Left kidney (tissue), 8 donors: ENCODE results near the gene AXIN2. TPM values are rescaled to one million over a fixed set of nuclear protein-coding genes. Genes with fewer than 3 reads are reported as not detected.

Source experiments
- DNase-seq: peaks from one replicate; pipeline ENCODE4 v3.0.0-alpha.2; 2013
- long read RNA-seq, 8 donors: transcript quantifications; one replicate each; lab custom pipeline, GENCODE V29; 2026
- polyA plus RNA-seq: library from polyadenylated mRNA; unstranded; fragments of 120-200 nt; gene quantifications from one replicate; pipeline ENCODE4 v1.2.1, GENCODE V29; 2013; ENCODE audit not compliant: insufficient read length

AXIN2 gene, protein sequence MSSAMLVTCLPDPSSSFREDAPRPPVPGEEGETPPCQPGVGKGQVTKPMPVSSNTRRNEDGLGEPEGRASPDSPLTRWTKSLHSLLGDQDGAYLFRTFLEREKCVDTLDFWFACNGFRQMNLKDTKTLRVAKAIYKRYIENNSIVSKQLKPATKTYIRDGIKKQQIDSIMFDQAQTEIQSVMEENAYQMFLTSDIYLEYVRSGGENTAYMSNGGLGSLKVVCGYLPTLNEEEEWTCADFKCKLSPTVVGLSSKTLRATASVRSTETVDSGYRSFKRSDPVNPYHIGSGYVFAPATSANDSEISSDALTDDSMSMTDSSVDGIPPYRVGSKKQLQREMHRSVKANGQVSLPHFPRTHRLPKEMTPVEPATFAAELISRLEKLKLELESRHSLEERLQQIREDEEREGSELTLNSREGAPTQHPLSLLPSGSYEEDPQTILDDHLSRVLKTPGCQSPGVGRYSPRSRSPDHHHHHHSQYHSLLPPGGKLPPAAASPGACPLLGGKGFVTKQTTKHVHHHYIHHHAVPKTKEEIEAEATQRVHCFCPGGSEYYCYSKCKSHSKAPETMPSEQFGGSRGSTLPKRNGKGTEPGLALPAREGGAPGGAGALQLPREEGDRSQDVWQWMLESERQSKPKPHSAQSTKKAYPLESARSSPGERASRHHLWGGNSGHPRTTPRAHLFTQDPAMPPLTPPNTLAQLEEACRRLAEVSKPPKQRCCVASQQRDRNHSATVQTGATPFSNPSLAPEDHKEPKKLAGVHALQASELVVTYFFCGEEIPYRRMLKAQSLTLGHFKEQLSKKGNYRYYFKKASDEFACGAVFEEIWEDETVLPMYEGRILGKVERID
- polyA plus RNA-seq, result 23.2 TPM
- long read RNA-seq, donor 1, partial matches to known transcripts, result 0 of 2 reads
- long read RNA-seq, donor 1, other reads (novel, unspliced or antisense), result 0 of 2 reads
- long read RNA-seq, donor 2, partial matches to known transcripts, result 0 of 3 reads
- long read RNA-seq, donor 2, other reads (novel, unspliced or antisense), result 0 of 3 reads
- long read RNA-seq, donor 3, result 0 reads
- long read RNA-seq, donor 4, result 0 reads
- long read RNA-seq, donor 5, full-length matches to known transcripts, result 3 of 3 reads
- long read RNA-seq, donor 5, partial matches to known transcripts, result 0 of 3 reads
- long read RNA-seq, donor 5, other reads (novel, unspliced or antisense), result 0 of 3 reads
- long read RNA-seq, donor 6, full-length matches to known transcripts, result 3 of 3 reads
- long read RNA-seq, donor 6, partial matches to known transcripts, result 0 of 3 reads
- long read RNA-seq, donor 6, other reads (novel, unspliced or antisense), result 0 of 3 reads
- long read RNA-seq, donor 7, partial matches to known transcripts, result 0 of 2 reads
- long read RNA-seq, donor 7, other reads (novel, unspliced or antisense), result 0 of 2 reads
- long read RNA-seq, donor 8, result 0 reads

DNA sequence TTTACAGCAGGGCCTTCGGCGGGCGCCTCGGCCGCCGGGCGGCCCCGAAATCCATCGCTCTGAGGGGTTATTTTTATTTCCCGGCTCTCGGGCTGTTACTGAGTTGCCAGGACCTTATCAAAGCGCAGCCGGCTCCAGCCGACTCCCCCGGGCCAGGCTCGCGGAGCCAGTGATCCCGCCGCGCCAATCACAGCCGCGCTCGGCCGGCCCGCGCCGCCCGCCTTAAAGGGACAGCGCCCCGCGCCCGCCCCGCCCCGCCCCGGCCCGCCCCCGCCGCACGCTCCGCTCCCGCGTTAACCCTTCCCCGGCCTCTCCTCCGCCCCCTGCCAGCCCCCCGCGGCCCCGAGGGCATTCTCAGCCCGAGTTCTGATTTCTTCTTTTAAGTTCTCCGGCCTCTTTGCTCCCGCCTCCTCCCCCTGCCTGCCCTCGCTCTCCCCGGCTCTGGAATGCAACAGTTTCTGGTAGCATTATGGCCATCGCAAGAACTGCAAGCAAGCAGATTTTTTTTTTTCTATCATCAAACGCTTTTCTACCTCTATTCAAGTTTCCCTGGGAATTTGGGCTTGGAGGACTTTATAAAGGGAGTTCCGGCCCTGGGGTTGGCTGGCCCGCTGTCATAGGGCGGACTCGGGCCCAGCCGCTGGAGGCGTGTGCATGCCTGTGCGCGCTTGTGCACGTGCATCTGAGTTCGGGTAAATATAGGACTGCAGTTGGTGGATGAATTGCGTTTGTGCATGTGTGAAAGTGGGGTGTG lies at the start of gene AXIN2:
TSS of gene AXIN2 (minus strand) at position 197 of the 754 bp plus-strand sequence. CDS start 3,028 bp downstream, outside the sequence.
- peak; percentile 93 for DNase-seq

DNA sequence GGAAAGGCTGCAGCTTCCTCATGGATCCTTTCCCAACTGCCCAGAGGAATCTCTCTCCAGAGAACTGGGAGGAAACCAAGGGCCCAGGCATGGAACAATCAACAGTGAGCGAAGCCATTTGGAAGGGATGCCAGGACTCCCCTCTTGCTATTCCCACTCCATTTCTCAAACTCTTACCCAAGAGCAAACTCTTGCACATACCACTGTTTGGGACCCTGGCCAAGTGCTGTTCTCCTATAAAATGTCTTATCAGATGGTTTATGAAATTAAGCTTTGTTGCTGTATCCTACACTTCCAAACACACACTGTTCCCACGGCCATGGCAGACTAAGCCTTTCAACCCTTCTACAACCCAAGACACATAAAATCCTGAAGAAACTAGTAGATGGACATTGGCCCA lies 48.3 kb upstream of the AXIN2 start:
- no peak for DNase-seq

DNA sequence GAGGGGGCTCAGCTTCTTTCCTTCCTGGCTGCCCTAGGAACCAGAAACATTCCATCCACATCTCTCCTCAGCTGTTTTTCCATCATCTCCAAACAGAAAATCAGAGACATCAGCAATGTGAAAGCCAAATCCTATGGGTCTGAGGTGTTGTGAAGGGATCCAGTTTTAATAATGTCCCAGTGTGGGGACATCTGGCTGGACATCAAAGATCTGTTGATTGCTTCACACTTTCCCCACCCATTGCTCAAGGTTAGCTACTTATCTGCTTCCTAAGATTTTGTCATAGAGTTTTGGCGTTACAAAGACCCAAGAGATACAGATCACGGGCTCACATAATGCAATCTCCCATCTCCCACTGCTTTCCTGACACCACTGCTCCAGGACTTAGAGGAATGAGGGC lies 47.8 kb upstream of the AXIN2 start:
- DNase-seq, result no peak

DNA sequence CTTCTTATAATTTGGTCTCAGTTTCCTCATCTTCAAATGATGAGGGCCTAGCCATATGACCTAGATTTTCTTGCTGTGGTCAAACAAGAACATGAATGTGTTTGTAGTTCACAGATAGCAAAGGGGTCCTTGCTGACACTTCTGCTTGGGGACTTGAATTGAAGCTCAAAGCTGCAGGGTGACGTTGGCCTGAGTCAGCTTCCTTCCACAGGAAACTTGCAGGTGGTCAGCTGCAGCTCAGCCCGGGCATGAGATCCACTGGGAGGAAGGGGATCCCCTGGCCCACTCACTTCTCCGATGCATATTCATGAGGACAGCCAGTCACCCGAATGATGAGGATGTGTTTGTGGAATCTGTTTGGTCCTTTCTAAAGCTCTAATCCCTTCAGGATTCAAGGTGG lies 42.6 kb upstream of the AXIN2 start:
- DNase-seq, result no peak

DNA sequence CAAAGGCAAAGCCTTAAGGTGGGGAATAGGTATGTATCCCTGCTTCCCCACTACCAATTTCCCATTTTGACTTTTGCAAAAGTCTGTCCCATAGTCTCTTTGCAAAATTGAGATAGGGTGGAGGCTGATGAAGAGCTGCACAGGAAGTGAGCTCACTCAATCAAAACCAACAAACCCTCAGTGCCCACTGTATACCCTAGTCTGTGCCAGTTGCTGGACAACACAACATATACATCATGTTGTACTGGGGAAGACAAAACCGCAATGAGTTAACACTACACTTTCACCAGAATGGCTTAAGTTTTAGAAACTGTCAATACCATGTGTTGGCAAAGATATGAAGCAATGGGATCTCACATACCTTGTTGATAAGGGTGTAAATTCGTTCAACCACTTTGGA lies 40.4 kb upstream of the AXIN2 start:
- DNase-seq, result no peak

DNA sequence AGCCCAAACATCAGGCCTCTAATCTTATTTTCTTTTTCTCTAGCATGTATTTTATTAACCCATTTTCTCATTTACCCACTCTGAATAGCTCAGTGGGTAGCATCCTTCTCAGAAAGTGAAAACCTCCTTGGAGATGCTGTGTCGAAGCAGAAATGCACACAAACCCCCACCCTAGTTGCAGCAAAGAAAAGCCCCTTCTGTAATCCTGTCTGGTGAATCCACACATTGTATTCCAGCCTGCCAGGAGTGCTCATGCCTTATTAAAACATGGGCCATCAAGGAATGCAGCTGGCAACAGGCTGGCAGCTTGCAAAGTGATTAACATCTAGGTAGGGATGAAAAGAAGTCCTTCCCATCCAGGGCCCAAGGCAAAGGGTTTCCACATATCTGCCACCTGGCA lies 39.7 kb upstream of the AXIN2 start:
- no peak for DNase-seq

DNA sequence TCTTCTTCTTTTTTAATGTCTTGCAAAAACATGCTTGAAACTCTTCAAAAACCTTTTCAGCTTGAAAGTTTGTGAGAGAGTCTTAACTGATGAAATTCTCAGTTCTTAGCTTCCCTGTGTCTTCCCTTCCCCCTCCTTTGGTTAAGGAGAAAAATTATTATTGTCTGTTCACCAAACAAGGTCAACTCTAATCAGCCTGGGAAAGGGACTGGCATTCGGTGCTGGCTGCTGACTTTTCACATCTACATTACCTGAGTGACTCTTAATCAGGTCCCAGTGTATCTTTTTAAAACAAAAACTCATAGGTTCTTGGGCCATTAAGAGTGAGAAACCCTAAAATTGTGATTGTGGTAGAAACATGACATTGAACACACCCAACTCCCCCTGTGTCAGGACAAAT lies 39.1 kb upstream of the AXIN2 start:
- no peak for DNase-seq

DNA sequence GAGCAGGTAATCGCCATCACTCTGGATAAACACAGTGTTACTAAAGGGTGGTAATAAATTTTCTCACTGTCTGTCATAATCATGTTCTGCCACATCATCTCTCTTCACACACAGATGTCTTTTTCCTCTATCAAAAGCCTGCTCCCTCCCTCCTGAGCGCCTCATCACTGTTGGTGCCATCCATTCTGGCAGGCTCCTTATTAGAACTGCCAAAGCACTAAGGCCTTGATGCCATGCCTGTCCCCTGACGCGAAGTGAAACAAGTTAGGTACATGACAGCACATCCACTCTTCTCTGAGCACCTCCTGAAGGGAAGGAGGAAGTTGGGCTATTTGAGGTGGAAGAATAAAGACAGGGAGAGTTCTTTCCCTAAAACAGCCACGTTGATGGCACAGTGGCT lies 38.2 kb upstream of the AXIN2 start:
- no peak for DNase-seq

DNA sequence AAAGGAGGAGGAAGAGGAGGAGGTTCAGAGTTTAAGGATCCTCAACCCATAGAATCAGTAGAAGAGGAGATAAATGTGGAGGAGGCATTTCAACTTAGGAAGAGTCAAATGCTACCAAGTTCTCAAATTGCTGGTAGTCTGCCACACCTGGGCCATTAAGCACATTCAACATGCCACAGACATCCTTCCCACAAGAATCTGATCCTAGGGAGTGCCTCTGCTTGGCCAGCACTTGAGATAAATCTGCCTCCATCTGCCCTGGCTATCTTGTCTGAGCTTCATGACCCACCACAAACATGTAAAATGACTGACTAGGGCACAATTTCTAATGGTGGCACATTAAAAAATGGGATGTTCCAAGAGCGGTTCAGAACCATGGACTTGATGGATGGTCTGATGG lies 37.3 kb upstream of the AXIN2 start:
- peak; percentile 50 for DNase-seq

DNA sequence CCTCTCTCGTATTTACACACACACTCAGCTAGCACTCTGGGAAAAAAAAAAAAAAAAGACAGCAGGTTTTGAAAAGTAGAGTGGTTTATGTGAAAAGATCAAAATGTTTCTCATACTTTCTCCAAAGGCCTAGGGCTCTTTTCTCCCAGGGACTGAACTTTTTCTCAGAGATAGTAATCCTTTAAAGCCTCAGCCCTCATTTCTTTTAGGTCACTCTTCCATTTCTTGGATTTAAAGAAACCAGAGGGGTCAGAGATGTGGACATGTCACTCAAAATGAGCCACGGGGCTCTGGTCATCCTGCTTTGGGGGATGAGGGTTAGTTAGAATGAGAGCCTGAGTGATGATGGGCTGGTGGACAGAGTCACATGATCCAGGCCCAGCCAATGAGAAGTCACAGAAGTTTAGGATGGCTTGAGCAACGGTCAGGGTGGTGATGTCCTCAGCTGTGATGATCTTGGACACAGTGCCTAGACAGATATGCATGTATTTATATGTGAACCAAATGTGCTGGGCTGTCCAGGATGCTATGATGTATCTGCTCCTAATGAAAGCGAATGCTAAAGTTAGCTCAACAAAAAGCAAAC lies 33.7 kb upstream of the AXIN2 start:
- no peak for DNase-seq

DNA sequence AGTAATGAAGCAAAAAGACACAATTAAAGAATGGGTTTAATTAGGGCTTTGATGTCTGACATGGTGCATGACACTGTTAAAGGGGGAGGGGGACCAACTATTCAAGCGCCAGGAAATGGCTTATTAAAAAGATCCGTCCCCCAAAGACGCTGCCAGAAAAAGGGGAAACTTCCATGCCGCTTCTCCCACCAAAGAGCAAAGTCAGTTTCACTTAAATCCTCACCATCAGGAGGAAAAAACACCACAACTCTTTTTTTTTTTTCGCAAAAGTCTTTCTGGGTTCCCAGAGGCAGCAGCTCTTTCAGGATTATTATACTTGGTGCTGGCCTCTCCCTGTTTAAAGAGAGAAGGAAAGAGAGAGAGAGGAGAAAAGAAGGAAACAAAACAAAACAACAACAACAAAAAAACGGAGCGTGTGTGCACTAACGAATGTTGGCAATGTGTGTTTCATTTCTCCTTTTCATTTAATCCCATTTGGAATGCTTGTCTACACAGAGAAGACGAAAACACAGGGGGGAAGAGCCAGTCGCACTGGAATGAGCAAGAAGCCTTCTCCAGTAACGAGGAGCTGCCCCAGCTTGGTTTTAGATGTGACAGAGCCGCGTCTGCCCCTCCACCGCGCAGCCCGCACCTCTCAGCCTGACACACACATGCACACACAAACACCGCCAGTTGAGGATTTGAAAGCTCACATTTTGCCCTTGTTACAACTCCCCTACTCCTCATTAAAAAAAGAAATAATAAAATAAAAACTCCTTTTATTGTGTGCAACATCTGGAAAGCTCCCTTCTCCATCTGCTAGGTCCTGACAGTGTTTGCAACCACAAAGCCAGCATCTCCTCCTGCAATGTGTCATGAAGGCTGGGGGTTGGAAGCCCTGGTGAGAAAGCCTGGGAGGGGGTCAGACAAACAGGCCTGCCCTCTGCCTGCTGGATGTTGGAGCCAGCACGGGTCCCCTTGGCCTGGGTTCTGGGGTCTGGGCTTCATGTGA lies 32.7 kb upstream of the AXIN2 start:
- no peak for DNase-seq

DNA sequence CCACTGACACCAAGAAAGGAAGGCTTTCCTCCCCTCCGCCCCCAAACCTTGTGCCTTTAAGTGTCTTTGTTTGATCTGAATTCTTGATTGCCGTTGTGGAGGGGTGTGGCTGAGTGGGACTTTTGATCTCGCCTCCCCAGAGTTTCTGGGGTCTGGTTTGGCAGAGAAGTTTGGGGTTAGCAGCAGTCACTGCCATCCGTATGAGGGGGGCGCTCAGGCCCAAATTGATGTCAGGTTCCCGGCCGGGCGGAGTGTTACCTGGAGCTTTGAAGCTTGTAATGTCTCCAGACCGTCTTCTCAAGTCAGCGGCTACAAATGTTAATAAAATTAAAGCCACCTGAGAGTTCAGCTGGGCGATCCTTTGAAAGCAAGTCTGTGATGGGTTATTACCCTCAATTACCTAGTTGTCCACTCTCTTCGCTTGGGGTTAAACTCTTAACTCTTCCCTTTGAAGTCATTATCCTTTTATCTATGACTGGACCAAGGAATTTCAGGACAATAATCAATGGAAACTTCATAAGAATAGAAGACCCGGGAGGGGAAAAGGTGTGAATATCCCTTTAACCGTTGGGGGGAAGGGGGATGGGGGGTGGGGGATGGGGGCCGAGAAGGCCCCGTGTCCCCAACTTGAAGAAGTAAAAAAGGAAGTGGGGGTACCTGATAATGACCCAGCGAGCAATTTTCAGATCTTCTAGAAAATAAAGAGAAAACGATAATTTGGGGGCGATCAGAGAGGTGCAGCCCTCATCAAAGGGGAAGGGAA lies 31.8 kb upstream of the AXIN2 start:
- no peak for DNase-seq

DNA sequence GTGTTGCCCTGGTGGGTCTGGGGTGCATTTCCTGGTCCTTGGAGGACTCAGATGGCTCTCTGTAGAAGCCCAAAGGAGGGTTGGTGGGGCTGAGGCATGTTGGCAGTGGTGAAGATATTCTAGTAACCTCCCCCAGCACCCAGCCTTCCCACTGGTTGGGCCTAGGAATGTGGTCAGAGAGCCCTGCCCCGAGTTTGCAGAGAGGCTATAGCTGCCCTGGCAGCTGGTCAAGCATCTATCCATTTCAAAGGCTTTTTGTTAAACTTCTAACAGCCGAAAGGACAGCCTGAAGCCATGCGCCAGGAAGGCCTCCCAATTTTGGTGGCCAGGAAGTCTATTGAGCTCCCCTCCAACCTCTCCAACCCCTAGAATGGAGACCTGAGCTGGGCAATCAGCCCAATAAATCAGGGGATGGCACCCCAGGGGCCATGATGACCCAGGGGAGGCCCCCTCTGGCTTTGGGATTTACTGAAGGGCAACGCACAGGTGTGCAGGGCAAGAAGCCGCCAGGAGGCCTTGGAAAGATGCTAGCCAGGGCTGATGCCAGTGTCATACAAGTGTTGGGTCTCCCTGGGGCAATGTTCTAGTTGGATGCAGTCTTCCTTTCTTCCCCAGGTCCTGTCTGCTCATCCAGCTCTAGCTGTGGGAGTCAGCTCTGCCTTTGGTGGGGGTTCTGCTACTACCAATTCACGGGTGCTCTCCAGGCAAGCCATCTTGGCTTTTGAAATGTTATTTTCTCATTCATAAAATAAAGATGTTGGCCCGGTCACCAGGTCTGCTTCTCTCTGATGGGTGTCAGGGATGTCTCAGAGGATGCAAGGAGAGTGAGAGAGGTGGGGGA lies 30.9 kb upstream of the AXIN2 start:
- DNase-seq, result no peak

DNA sequence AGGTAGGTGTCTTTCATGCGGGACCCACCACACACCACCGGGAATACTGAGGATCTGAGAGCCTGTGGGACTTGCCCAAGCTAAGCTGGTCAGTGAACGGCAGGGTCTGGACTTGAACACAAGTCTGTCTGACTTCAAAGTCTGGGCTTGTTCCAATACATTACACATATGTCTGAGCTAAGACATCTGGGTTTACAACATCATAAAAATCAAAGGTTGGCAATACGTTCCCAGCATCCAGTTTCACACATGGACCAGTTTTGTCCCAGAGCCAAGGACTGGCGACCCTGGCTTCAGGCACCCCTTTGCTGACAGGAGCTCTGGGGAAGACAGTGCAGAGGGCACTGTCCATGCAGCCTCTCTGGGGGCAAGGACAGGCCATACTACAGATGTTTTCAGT lies 27.9 kb upstream of the AXIN2 start:
- no peak for DNase-seq

DNA sequence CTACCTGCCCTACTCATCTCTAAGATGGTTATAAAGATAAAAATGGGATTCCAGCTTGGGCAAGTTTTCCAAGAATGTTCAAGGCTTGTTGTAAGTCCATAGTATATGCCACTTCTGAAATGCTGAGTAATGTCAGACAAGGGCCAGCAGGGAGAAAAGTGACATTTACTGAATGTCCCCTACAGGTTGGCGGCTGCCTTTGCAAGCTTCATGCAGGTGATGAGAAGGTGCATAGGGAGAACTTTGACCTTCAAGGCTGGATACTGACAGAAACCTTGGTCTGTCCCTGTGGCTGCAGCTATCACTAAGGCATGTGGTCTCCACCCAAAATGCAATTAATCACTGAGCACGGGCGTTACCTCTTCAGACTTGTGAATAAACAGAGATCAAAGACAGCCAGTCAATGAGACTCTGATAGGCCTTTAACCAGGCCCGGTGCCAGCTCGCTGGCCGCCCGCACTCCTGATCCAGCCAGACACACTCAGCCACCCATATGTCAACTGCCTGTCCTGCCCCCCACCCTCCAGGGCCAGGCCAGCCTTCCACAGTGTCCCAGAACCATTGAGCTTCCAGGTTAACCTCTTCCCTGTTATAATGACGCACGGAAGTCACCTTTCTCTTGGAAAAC lies 26.8 kb upstream of the AXIN2 start:
- no peak for DNase-seq

DNA sequence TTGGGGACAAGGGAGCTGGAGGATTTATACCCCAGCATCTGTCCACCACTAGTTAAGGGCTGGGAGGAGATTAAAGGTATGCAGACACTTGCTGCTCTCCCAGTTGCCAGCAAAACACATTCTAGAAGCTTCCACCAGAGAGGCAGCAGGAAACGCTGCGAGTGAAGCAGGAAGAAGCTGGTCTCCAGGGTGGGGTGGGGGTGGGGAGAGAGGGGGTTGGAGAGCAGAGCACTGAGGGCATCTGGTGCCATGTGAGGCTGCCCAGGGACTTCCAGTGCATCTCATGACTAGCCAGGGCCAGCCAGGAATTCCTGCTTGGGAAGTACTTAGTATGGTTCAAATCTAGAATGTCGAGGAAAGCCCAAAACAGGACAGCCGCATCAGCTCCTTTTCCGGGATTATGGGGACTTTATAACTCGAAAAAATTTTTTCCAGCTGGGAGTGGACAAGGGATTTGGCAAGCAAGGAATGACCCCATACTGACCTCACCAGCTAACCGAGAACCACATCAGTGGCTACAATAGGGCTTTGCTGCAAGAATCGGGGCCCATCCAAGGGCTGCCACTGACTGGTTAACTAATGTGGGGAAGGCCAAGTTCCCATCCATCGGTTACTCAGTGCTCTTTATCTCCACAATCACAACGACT lies 26.2 kb upstream of the AXIN2 start:
- DNase-seq, result no peak

DNA sequence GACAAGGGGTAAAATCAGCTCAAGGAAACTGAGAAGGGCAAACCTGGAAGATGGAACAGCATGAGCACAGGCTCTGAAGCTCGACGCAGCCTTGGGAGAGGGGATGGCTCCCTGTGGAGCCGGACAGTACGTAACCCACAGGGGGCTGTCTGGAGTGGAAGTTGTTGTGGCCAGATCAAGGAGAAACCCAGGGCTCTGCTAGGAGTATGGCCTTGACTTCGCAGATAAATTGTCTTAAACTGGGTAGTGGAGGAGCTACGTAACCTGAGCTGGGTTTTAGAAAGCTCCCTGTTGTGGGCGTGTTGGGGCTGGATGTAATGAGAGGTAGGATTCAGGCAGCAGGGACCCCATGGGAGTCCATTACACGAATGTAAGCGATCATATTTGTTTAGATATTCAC lies 25.5 kb upstream of the AXIN2 start:
- DNase-seq, result no peak
